ENCODE results near the gene ADAMTSL1.

DNA sequence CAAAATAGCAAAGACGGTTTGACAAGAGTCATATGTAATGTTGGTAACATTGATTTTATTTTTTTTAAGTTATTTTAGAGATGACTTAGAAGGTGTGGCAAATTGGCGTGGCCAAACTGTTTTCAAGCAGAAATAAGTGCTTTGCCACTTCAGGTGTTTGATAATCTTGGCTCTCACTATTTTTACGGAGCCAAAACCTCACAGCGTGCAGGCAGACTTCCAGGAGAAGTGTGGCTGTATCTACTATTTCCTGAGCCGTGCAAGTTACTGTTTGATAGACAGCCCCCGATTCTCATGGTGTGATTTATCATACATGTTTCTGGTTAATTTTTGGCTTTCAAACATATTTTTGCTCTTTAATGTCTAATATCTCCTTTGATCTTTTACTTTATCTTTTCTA lies 269.5 kb downstream of the ADAMTSL1 start:
- TF ChIP-seq TAF1 (IDR thresholded peaks at IDR 0.05; ENCODE audit: low read depth) (no peak), POLR2AphosphoS5 (IDR thresholded peaks at IDR 0.05) (no peak), SMC3 (conservative IDR thresholded peaks at IDR 0.05; ENCODE audit: poor library complexity) (no peak)
- TF ChIP-seq, protein P1, sequence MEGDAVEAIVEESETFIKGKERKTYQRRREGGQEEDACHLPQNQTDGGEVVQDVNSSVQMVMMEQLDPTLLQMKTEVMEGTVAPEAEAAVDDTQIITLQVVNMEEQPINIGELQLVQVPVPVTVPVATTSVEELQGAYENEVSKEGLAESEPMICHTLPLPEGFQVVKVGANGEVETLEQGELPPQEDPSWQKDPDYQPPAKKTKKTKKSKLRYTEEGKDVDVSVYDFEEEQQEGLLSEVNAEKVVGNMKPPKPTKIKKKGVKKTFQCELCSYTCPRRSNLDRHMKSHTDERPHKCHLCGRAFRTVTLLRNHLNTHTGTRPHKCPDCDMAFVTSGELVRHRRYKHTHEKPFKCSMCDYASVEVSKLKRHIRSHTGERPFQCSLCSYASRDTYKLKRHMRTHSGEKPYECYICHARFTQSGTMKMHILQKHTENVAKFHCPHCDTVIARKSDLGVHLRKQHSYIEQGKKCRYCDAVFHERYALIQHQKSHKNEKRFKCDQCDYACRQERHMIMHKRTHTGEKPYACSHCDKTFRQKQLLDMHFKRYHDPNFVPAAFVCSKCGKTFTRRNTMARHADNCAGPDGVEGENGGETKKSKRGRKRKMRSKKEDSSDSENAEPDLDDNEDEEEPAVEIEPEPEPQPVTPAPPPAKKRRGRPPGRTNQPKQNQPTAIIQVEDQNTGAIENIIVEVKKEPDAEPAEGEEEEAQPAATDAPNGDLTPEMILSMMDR (IDR thresholded peaks at IDR 0.05; ENCODE audit: poor library complexity, severe bottlenecking), result no peak

Measured in neural cell (in vitro differentiated cells).